Measurements from ENCODE around the gene CHST14.

The CHST14 gene

DNA sequence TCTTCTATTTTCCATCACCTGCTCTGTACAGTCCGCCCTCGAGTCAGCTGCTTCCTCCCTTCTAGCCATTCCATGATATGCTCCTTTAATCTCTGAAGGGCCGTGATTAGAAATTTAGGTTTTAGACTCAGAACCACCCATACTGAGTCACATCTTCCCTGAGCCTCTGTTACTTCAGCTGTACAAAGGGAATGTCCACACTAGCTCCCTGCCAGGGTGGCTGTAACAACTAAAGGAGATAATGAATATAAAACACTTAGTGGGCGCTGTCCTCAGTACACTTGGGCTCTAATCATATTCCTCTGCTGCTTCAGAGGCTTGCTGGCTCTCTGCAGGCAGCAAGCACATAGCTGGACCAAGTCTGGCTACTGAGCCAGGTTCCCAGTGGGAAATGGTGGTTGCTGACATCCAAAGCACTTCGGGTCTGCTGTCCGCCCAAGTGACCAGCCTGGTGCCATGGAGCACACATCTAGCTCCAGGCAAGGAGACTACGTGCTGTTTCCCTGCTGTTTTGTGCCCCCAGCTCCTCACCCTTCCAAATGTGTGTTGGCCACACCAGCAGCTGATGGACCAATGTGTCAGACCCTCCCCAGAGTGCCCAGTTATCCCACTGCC is 901 bp upstream of the CHST14 start:
- DNase-seq (ENCODE audit: low spot score): no peak
- H3K4me3 ChIP-seq: peak overlapping the region; percentile 91

DNA sequence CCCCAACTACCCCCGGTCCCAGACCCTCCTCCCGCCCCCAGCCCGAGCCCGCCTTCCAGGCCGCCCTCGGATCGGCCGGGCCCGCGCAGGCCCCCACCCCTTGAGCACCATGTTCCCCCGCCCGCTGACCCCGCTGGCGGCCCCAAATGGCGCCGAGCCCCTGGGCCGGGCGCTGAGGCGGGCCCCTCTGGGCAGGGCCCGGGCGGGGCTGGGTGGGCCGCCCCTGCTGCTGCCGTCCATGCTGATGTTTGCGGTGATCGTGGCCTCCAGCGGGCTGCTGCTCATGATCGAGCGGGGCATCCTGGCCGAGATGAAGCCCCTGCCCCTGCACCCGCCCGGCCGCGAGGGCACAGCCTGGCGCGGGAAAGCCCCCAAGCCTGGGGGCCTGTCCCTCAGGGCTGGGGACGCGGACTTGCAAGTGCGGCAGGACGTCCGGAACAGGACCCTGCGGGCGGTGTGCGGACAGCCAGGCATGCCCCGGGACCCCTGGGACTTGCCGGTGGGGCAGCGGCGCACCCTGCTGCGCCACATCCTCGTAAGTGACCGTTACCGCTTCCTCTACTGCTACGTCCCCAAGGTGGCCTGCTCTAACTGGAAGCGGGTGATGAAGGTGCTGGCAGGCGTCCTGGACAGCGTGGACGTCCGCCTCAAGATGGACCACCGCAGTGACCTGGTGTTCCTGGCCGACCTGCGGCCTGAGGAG is 472 bp downstream of the CHST14 start:
- DNase-seq (ENCODE audit: low spot score): no peak
- TF ChIP-seq, protein P1, sequence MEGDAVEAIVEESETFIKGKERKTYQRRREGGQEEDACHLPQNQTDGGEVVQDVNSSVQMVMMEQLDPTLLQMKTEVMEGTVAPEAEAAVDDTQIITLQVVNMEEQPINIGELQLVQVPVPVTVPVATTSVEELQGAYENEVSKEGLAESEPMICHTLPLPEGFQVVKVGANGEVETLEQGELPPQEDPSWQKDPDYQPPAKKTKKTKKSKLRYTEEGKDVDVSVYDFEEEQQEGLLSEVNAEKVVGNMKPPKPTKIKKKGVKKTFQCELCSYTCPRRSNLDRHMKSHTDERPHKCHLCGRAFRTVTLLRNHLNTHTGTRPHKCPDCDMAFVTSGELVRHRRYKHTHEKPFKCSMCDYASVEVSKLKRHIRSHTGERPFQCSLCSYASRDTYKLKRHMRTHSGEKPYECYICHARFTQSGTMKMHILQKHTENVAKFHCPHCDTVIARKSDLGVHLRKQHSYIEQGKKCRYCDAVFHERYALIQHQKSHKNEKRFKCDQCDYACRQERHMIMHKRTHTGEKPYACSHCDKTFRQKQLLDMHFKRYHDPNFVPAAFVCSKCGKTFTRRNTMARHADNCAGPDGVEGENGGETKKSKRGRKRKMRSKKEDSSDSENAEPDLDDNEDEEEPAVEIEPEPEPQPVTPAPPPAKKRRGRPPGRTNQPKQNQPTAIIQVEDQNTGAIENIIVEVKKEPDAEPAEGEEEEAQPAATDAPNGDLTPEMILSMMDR (IDR thresholded peaks at IDR 0.05): no peak
- Histone ChIP-seq H3K4me3 (peak overlapping the region; percentile 91), H3K27ac (peak overlapping the region; percentile 87 to 96)

More for the DNA sequence above, 901 bp upstream of the CHST14 start:
- TF ChIP-seq, protein P1 (IDR thresholded peaks at IDR 0.05): no peak
- peak overlapping the region; percentile 87 to 96 for H3K27ac ChIP-seq

DNA sequence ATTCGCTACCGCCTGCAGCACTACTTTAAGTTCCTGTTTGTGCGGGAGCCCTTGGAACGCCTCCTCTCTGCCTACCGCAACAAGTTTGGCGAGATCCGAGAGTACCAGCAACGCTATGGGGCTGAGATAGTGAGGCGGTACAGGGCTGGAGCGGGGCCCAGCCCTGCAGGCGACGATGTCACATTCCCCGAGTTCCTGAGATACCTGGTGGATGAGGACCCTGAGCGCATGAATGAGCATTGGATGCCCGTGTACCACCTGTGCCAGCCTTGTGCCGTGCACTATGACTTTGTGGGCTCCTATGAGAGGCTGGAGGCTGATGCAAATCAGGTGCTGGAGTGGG is 995 bp downstream of the CHST14 start:
- TF ChIP-seq, protein P1 (IDR thresholded peaks at IDR 0.05): no peak
- H3K27ac ChIP-seq: peak overlapping the region in 1 of 2 donors; percentile 96
- no peak for DNase-seq (ENCODE audit: low spot score)
- H3K4me3 ChIP-seq: peak overlapping the region; percentile 91

DNA sequence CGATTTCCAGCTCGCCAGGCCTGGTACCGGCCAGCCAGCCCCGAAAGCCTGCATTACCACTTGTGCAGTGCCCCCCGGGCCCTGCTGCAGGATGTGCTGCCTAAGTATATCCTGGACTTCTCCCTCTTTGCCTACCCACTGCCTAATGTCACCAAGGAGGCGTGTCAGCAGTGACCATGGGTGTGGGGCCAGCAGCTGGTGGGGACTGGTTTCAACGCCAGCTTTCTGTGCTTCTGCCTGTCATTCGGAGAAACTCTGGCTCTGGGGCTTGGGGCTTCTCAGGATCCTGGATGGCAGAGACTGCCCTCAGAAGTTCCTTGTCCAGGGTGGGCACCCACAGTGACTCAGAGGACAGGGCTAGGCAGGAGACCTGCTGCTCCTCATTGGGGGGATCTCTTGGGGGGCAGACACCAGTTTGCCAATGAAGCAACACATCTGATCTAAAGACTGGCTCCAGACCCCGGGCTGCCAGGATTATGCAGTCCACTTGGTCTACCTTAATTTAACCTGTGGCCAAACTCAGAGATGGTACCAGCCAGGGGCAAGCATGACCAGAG is 1.5 kb downstream of the CHST14 start:
- Histone ChIP-seq H3K4me3 (peak overlapping the region; percentile 91), H3K27ac (peak overlapping the region in 1 of 2 donors; percentile 96)
- TF ChIP-seq, protein P1 (IDR thresholded peaks at IDR 0.05): no peak
- DNase-seq (ENCODE audit: low spot score): no peak

DNA sequence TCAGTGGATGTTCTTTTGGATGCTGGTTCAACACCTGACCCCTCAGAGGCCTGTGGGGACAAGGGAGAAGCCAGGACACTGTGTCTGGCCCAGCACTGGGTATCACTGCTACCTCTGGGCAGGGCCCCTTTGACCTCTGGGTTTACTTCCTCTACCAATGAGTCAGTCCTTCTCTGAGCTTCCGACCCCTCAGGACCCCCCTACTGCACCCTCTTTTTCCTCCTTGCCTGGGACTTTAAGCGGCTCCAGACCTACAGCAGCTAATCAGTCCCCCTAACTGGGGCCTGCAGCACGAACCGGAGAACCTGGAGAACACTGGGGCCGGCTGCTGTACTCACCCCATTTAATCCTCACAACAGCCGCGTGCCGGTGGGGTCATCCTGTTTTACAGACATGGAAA is 3.8 kb downstream of the CHST14 start:
- DNase-seq (ENCODE audit: low spot score): no peak
- Histone ChIP-seq H3K4me3 (no peak overlapping the region), H3K27ac (no peak overlapping the region)
- TF ChIP-seq, protein P1 (IDR thresholded peaks at IDR 0.05): no peak

DNA sequence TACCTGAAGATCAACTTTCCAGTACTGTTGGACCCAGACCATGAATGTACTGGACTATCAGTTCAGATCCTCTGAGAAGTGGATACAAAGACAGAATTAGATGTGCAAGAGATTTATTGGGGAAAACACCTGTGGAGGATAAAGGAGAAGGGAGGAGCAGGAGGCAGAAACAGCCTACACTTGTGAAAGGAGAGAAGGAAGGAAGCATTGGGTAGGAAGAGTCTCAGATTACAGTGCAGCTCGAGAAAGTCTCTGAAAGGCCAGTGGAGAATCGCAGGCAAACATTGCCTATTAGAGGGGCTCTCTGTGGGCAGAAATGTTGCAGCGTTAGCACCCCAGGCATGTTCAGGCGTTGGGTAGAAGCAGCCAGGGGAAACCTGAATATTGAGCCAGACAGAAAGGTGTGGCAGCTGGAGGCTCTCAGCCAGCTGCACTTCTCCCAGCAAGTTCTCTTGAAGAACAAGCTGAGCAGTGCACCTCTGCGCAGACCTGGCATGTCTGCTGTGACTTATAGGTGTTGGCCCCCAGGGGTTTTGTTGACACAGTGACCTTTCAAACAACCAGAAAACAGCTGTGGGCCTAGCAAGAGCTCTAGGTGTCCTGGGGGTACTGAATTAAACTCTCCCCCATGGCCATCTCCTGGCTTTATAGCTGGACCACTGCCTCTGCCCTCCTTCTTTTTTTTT is 7.0 kb downstream of the CHST14 start:
- H3K27ac ChIP-seq: no peak overlapping the region
- H3K4me3 ChIP-seq: no peak overlapping the region
- no peak for DNase-seq (ENCODE audit: low spot score)
- TF ChIP-seq, protein P1 (IDR thresholded peaks at IDR 0.05): no peak
